ENCODE results near the gene GRK5. TPM values are rescaled to one million over a fixed set of nuclear protein-coding genes. Genes with fewer than 3 reads are reported as not detected.

Gene GRK5
- total RNA-seq, 4 donors from 2014 or later: 9.2 to 27.3 (median 15.0) TPM

DNA sequence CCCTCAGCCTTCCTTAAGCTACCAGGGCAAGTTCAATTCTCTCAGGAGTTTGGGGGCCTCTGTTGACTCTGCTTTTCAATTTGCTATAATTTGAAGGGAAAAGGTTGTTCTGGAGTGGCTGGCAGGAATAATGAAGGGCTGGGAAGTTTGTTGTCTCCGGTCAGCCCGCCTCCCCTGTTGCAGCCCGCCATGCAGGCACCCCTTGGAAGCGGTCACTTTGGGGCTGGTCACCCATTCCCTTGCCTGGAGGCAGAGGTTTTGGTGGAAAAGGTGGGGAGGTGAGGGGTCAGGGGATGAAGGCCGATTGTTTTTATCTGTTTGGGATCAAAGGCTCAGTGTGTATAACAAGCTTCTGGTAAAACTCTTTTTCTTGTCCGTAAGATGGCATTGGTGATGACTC, 79.1 kb downstream of the GRK5 start:
- intact Hi-C loops (cut with DNase I): no loop called here
- no peaks in the 10 kb centered on the region for H3K9me3 ChIP-seq
- peak overlapping the region in 2 of 3 donors; percentile 87 for H3K27ac ChIP-seq
- TF ChIP-seq, protein P1, sequence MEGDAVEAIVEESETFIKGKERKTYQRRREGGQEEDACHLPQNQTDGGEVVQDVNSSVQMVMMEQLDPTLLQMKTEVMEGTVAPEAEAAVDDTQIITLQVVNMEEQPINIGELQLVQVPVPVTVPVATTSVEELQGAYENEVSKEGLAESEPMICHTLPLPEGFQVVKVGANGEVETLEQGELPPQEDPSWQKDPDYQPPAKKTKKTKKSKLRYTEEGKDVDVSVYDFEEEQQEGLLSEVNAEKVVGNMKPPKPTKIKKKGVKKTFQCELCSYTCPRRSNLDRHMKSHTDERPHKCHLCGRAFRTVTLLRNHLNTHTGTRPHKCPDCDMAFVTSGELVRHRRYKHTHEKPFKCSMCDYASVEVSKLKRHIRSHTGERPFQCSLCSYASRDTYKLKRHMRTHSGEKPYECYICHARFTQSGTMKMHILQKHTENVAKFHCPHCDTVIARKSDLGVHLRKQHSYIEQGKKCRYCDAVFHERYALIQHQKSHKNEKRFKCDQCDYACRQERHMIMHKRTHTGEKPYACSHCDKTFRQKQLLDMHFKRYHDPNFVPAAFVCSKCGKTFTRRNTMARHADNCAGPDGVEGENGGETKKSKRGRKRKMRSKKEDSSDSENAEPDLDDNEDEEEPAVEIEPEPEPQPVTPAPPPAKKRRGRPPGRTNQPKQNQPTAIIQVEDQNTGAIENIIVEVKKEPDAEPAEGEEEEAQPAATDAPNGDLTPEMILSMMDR (IDR thresholded peaks at IDR 0.05): no peak
- no peak for TF ChIP-seq POLR2A (IDR thresholded peaks at IDR 0.05)
- DNase-seq: no peak
- H3K27me3 ChIP-seq: no peaks in the 10 kb centered on the region
- 85 to 93% methylated on average over 6 of the region's 6 CpGs for WGBS, 2 donors
- H3K4me3 ChIP-seq (replicated peaks in 1 of 3): no peak overlapping the region
- H3K36me3 ChIP-seq: no peaks in the 10 kb centered on the region
- H3K4me1 ChIP-seq: peaks cover 82 to 94% of the 10 kb centered on the region in 2 donors

DNA sequence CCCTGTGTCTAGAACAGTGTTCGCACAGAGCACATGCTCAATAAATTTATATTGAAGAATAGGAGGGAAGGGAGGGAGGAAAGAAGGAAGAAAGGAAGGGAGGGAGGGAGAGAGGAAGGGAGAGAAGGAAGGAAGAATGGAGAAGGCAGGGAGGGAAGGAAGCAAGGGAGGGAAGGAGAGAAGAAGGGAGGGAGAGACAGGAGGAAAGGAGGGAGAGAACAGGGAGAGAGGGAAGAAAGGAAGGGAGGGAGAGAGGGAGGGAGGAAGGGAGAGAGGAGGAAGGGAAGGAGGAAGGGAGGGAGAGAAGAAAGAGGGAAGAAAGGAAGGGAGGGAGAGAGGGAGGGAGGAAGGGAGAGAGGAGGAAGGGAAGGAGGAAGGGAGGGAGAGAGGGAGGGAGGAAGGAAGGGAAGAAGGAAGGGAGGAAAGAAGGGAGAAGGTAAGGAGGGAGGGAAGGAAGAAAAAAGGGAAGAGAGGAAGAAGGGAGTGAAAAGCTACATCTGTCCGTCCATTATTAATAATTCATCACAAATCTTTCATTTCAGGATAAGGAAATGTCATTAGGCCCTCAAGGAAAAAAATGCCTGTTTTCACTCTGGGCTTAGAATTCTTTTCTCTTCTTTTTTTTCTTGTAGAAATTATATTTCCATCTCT, 79.7 kb downstream of the GRK5 start:
- no peak for DNase-seq
- no peaks in the 10 kb centered on the region for H3K9me3 ChIP-seq
- WGBS, 2 donors: 94 to 96% methylated on average over 2 of the region's 2 CpGs
- H3K4me1 ChIP-seq: peaks cover 77 to 89% of the 10 kb centered on the region in 2 donors
- H3K27ac ChIP-seq: peak overlapping the region in 2 of 3 donors; percentile 87
- H3K27me3 ChIP-seq: no peaks in the 10 kb centered on the region
- H3K4me3 ChIP-seq (replicated peaks in 1 of 3): no peak overlapping the region
- TF ChIP-seq, protein P1 (IDR thresholded peaks at IDR 0.05): no peak
- TF ChIP-seq POLR2A (IDR thresholded peaks at IDR 0.05): no peak
- intact Hi-C loops (cut with DNase I): no loop called here
- no peaks in the 10 kb centered on the region for H3K36me3 ChIP-seq

GRCh38 chr10:119288574-119289001, 81.2 kb downstream of the GRK5 start:
- Histone ChIP-seq H3K36me3 (no peaks in the 10 kb centered on the region), H3K4me1 (peaks cover 63 to 74% of the 10 kb centered on the region in 2 donors), H3K4me3 (replicated peaks in 1 of 3) (no peak overlapping the region), H3K27ac (peak overlapping the region; percentile 80 to 87 (median 87)), H3K9me3 (no peaks in the 10 kb centered on the region), H3K27me3 (no peaks in the 10 kb centered on the region)
- WGBS, 2 donors: 77 to 85% methylated on average over 5 to 6 of the region's 7 CpGs
- peak; percentile 64 to 66 for DNase-seq
- intact Hi-C loops (cut with DNase I): no loop called here
- TF ChIP-seq POLR2A (IDR thresholded peaks at IDR 0.05): no peak
- TF ChIP-seq, protein P1 (IDR thresholded peaks at IDR 0.05): no peak

- TF ChIP-seq, protein P1 (IDR thresholded peaks at IDR 0.05): no peak
- no peak for TF ChIP-seq POLR2A (IDR thresholded peaks at IDR 0.05)
- WGBS, 2 donors: 71 to 74% methylated on average over 7 to 8 of the region's 8 CpGs
- H3K27me3 ChIP-seq: no peaks in the 10 kb centered on the region
Measured at GRCh38 chr10:119289227-119289920, 82.0 kb downstream of the GRK5 start.

More at GRCh38 chr10:119289227-119289920, 82.0 kb downstream of the GRK5 start:
- H3K4me3 ChIP-seq (replicated peaks in 1 of 3): no peak overlapping the region
- no peaks in the 10 kb centered on the region for H3K9me3 ChIP-seq
- intact Hi-C loops (cut with DNase I): no loop called here
- DNase-seq: peak; percentile 52 to 53
- peaks cover 56 to 66% of the 10 kb centered on the region in 2 donors for H3K4me1 ChIP-seq
- peak overlapping the region; percentile 80 to 87 (median 87) for H3K27ac ChIP-seq
- no peaks in the 10 kb centered on the region for H3K36me3 ChIP-seq

All from thyroid gland (tissue), 4 donors.